GM23248 (cell line): ENCODE measurements around the gene PPFIBP2.

Experiments
- EZH2 ChIP-seq: fragments of 200-600 bp; sonication (generic); IDR thresholded peaks from 2 replicates; pipeline ENCODE4 v1.6.1; 2018; ENCODE audit warnings: antibody characterized with exemption, mild to moderate bottlenecking; ENCODE audit not compliant: insufficient read depth, poor library complexity, severe bottlenecking
- EZH2phosphoT487 ChIP-seq: fragments of 200-600 bp; sonication (generic); IDR thresholded peaks from 2 replicates; pipeline ENCODE4 v1.6.1; 2018; ENCODE audit warnings: antibody characterized with exemption, moderate library complexity, mild to moderate bottlenecking, low read depth; ENCODE audit not compliant: insufficient read depth

- TF ChIP-seq EZH2phosphoT487: no peak
- TF ChIP-seq EZH2: no peak
Measured at GRCh38 chr11:7561562-7561961, 47.8 kb downstream of the PPFIBP2 start.
